Ishikawa (cell line): ENCODE results near the gene KCNAB2.

Experiments
- CEBPB ChIP-seq: IDR thresholded peaks from 2 replicates; pipeline ENCODE4 v1.6.1; 2012
- EP300 ChIP-seq: IDR thresholded peaks from 2 replicates; pipeline ENCODE4 v1.6.1; 2012; ENCODE audit warnings: borderline replicate concordance
- FOXM1 ChIP-seq: IDR thresholded peaks from 2 replicates; pipeline ENCODE4 v1.6.1; 2012; ENCODE audit warnings: low read depth, borderline replicate concordance
- MAX ChIP-seq: IDR thresholded peaks from 2 replicates; pipeline ENCODE4 v1.6.1; 2012
- NFIC ChIP-seq: IDR thresholded peaks from 2 replicates; pipeline ENCODE4 v1.6.1; 2012
- RAD21 ChIP-seq: IDR thresholded peaks from 2 replicates; pipeline ENCODE4 v1.6.1; 2012; ENCODE audit warnings: low read depth
- REST ChIP-seq: IDR thresholded peaks from 2 replicates; pipeline ENCODE4 v1.6.1; 2012; ENCODE audit warnings: low read depth, mild to moderate bottlenecking
- TAF1 ChIP-seq: IDR thresholded peaks from 2 replicates; pipeline ENCODE4 v1.6.1; 2012; ENCODE audit warnings: low read depth, mild to moderate bottlenecking
- TCF12 ChIP-seq: IDR thresholded peaks from 2 replicates; pipeline ENCODE4 v1.6.1; 2012; ENCODE audit warnings: low read depth
- TEAD4 ChIP-seq: IDR thresholded peaks from 2 replicates; pipeline ENCODE4 v1.6.1; 2012
- USF1 ChIP-seq: IDR thresholded peaks from 2 replicates; pipeline ENCODE4 v1.6.1; 2012
- YY1 ChIP-seq: IDR thresholded peaks from 2 replicates; pipeline ENCODE4 v1.6.1; 2012; ENCODE audit warnings: low read depth

GRCh38 chr1:6130036-6130435, 84.3 kb downstream of the KCNAB2 start:
- TF ChIP-seq TCF12 (no peak), REST (no peak), EP300 (no peak), TEAD4 (no peak), TAF1 (no peak), NFIC (no peak), RAD21 (no peak), CEBPB (no peak), USF1 (no peak), MAX (no peak), YY1 (no peak), FOXM1 (no peak)
